ENCODE measurements around the gene TPP2. TPM values are rescaled to one million over a fixed set of nuclear protein-coding genes. Genes with fewer than 3 reads are reported as not detected.

Gene TPP2
- total RNA-seq, 1 experiment from 2014 or later, result 68.3 TPM

- ATAC-seq (no peak), DNase-seq (ENCODE audit: low spot score) (no peak)
- H3K9me3 Mint-ChIP-seq, result no peaks in the 10 kb centered on the region
- no peak overlapping the region for H3K27ac Mint-ChIP-seq
- TF ChIP-seq GRHL2 (CRISPR knock-in tag; IDR thresholded peaks at IDR 0.05; ENCODE audit: insufficient replicate concordance, severe bottlenecking) (no peak), TP53 (CRISPR knock-in tag; IDR thresholded peaks at IDR 0.05) (no peak), RELA (CRISPR knock-in tag; IDR thresholded peaks at IDR 0.05; ENCODE audit: borderline replicate concordance) (no peak), ZNF396 (CRISPR knock-in tag; IDR thresholded peaks at IDR 0.05; ENCODE audit: borderline replicate concordance) (no peak), NFYB (CRISPR knock-in tag; conservative IDR thresholded peaks at IDR 0.05; ENCODE audit: low read depth) (no peak), ERG (CRISPR knock-in tag; IDR thresholded peaks at IDR 0.05) (no peak), NFATC4 (CRISPR knock-in tag; IDR thresholded peaks at IDR 0.05) (no peak), OVOL2 (CRISPR knock-in tag; IDR thresholded peaks at IDR 0.05; ENCODE audit: borderline replicate concordance) (no peak), ELF4 (CRISPR knock-in tag; IDR thresholded peaks at IDR 0.05; ENCODE audit: low read depth) (no peak), ZNF425 (CRISPR knock-in tag; conservative IDR thresholded peaks at IDR 0.05) (no peak)
- POLR2A ChIA-PET, result no interaction called here
- no peak overlapping the region for H3K4me3 Mint-ChIP-seq
- H3K27me3 Mint-ChIP-seq (ENCODE audit: low read depth), result no peaks in the 10 kb centered on the region
- no peaks in the 10 kb centered on the region for H3K4me1 Mint-ChIP-seq
- CTCF ChIA-PET, result no interaction called here
- H3K36me3 Mint-ChIP-seq, result peaks cover 47% of the 10 kb centered on the region
These were observed 62.5 kb downstream of the TPP2 start for GRCh38 chr13:102659168-102659713.

GRCh38 chr13:102667023-102667422 is 70.2 kb downstream of the TPP2 start:
- DNase-seq (ENCODE audit: low spot score) (no peak), ATAC-seq (no peak)
- Mint-ChIP-seq H3K4me1 (no peaks in the 10 kb centered on the region), H3K36me3 (peaks cover 82% of the 10 kb centered on the region), H3K9me3 (peaks cover 42% of the 10 kb centered on the region), H3K27ac (no peak overlapping the region), H3K27me3 (ENCODE audit: low read depth) (no peaks in the 10 kb centered on the region), H3K4me3 (no peak overlapping the region)
- POLR2A ChIA-PET, result no interaction called here
- CTCF ChIA-PET, result no interaction called here
- TF ChIP-seq OVOL2 (CRISPR knock-in tag; IDR thresholded peaks at IDR 0.05; ENCODE audit: borderline replicate concordance) (no peak), ESRRA (CRISPR knock-in tag; IDR thresholded peaks at IDR 0.05; ENCODE audit: borderline replicate concordance) (no peak), E2F5 (CRISPR knock-in tag; IDR thresholded peaks at IDR 0.05) (no peak), ZNF671 (CRISPR knock-in tag; IDR thresholded peaks at IDR 0.05) (no peak), AR (CRISPR knock-in tag; IDR thresholded peaks at IDR 0.05) (no peak), ETV6 (CRISPR knock-in tag; IDR thresholded peaks at IDR 0.05) (no peak), ZNF416 (CRISPR knock-in tag; IDR thresholded peaks at IDR 0.05) (no peak), NFYB (CRISPR knock-in tag; conservative IDR thresholded peaks at IDR 0.05; ENCODE audit: low read depth) (no peak), ZNF121 (CRISPR knock-in tag; IDR thresholded peaks at IDR 0.05) (no peak), JAZF1 (CRISPR knock-in tag; IDR thresholded peaks at IDR 0.05) (no peak), FOXP1 (CRISPR knock-in tag; IDR thresholded peaks at IDR 0.05; ENCODE audit: borderline replicate concordance) (no peak), NFATC4 (CRISPR knock-in tag; IDR thresholded peaks at IDR 0.05) (no peak), ZMAT4 (CRISPR knock-in tag; IDR thresholded peaks at IDR 0.05) (no peak), MAX (CRISPR knock-in tag; IDR thresholded peaks at IDR 0.05) (no peak), SOX15 (CRISPR knock-in tag; IDR thresholded peaks at IDR 0.05) (no peak), CTCF (IDR thresholded peaks at IDR 0.05) (no peak)
- TF ChIP-seq, protein P1, sequence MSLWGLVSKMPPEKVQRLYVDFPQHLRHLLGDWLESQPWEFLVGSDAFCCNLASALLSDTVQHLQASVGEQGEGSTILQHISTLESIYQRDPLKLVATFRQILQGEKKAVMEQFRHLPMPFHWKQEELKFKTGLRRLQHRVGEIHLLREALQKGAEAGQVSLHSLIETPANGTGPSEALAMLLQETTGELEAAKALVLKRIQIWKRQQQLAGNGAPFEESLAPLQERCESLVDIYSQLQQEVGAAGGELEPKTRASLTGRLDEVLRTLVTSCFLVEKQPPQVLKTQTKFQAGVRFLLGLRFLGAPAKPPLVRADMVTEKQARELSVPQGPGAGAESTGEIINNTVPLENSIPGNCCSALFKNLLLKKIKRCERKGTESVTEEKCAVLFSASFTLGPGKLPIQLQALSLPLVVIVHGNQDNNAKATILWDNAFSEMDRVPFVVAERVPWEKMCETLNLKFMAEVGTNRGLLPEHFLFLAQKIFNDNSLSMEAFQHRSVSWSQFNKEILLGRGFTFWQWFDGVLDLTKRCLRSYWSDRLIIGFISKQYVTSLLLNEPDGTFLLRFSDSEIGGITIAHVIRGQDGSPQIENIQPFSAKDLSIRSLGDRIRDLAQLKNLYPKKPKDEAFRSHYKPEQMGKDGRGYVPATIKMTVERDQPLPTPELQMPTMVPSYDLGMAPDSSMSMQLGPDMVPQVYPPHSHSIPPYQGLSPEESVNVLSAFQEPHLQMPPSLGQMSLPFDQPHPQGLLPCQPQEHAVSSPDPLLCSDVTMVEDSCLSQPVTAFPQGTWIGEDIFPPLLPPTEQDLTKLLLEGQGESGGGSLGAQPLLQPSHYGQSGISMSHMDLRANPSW (CRISPR knock-in tag; conservative IDR thresholded peaks at IDR 0.05; ENCODE audit: low read depth), result no peak
